H9 (cell line): Measurements from ENCODE around the gene GRIPAP1. TPM values are rescaled to one million over a fixed set of nuclear protein-coding genes. Genes with fewer than 3 reads are reported as not detected.

Experiments
- DNase-seq: peaks from one replicate; pipeline ENCODE4 v3.0.0-alpha.2; 2017
- H2AFZ ChIP-seq: one replicate; pipeline ENCODE4 v1.6.1; 2013; ENCODE audit warnings: mild to moderate bottlenecking, low read length, control low read depth, moderate library complexity
- H2AK5ac ChIP-seq: 2 replicates; pipeline ENCODE4 v1.6.1; 2013; ENCODE audit warnings: low read length, control low read depth, mixed read lengths; ENCODE audit not compliant: insufficient read length
- H2BK120ac ChIP-seq: one replicate; pipeline ENCODE4 v1.6.1; 2013; ENCODE audit warnings: low read depth, mild to moderate bottlenecking, low read length, control low read depth, inconsistent platforms; ENCODE audit not compliant: poor library complexity, severe bottlenecking
- H2BK12ac ChIP-seq: 2 replicates; pipeline ENCODE4 v1.6.1; 2013; ENCODE audit warnings: low read length, control low read depth, mixed read lengths, low read depth; ENCODE audit not compliant: insufficient read length
- H2BK15ac ChIP-seq: 2 replicates; pipeline ENCODE4 v1.6.1; 2013; ENCODE audit warnings: low read depth, low read length, control low read depth
- H2BK20ac ChIP-seq: one replicate; pipeline ENCODE4 v1.6.1; 2013; ENCODE audit warnings: low read depth, mild to moderate bottlenecking, low read length, control low read depth, inconsistent platforms; ENCODE audit not compliant: poor library complexity, severe bottlenecking
- H2BK5ac ChIP-seq: 2 replicates; pipeline ENCODE4 v1.6.1; 2013; ENCODE audit warnings: low read length, control low read depth, mixed read lengths; ENCODE audit not compliant: insufficient read length
- H3K14ac ChIP-seq: 2 replicates; pipeline ENCODE4 v1.6.1; 2013; ENCODE audit warnings: low read length, control low read depth; ENCODE audit not compliant: insufficient read depth
- H3K18ac ChIP-seq: 2 replicates; pipeline ENCODE4 v1.6.1; 2013; ENCODE audit warnings: low read depth, mild to moderate bottlenecking, mixed read lengths, low read length, control low read depth; ENCODE audit not compliant: insufficient read length
- H3K23ac ChIP-seq: 2 replicates; pipeline ENCODE4 v1.6.1; 2013; ENCODE audit warnings: low read length, control low read depth, mixed read lengths, low read depth; ENCODE audit not compliant: insufficient read length
- H3K23me2 ChIP-seq: 2 replicates; pipeline ENCODE4 v1.6.1; 2013; ENCODE audit warnings: low read depth, mild to moderate bottlenecking, mixed read lengths, low read length, control low read depth; ENCODE audit not compliant: insufficient read length, poor library complexity, severe bottlenecking
- H3K27ac ChIP-seq: 2 replicates; pipeline ENCODE4 v1.5.1; 2013; ENCODE audit warnings: low read length, control low read depth, mixed read lengths, low read depth; ENCODE audit not compliant: insufficient read length
- H3K27me3 ChIP-seq: 2 replicates; pipeline ENCODE4 v1.6.1; 2013; ENCODE audit warnings: low read length, control low read depth, inconsistent platforms; ENCODE audit not compliant: insufficient read depth
- H3K4ac ChIP-seq: 2 replicates; pipeline ENCODE4 v1.6.1; 2013; ENCODE audit warnings: low read depth, mild to moderate bottlenecking, control low read depth, inconsistent platforms, low read length, moderate library complexity
- H3K4me1 ChIP-seq: 2 replicates; pipeline ENCODE4 v1.6.1; 2013; ENCODE audit warnings: low read length, control low read depth, inconsistent platforms; ENCODE audit not compliant: insufficient read depth
- H3K4me2 ChIP-seq: 2 replicates; pipeline ENCODE4 v1.6.1; 2013; ENCODE audit warnings: low read length, control low read depth, mixed read lengths; ENCODE audit not compliant: insufficient read length, insufficient read depth
- H3K56ac ChIP-seq: 2 replicates; pipeline ENCODE4 v1.6.1; 2013; ENCODE audit warnings: low read depth, mild to moderate bottlenecking, mixed read lengths, low read length, control low read depth; ENCODE audit not compliant: insufficient read length
- H3K79me1 ChIP-seq: 2 replicates; pipeline ENCODE4 v1.6.1; 2013; ENCODE audit warnings: low read depth, mild to moderate bottlenecking, moderate library complexity, low read length, control low read depth, inconsistent platforms; ENCODE audit not compliant: insufficient read depth, poor library complexity, severe bottlenecking
- H3K79me2 ChIP-seq: 2 replicates; pipeline ENCODE4 v1.6.1; 2013; ENCODE audit warnings: low read length, control low read depth, inconsistent platforms; ENCODE audit not compliant: insufficient read depth
- H3K9ac ChIP-seq: 2 replicates; pipeline ENCODE4 v1.6.1; 2013; ENCODE audit warnings: low read length, control low read depth, mixed read lengths; ENCODE audit not compliant: insufficient read length; ENCODE audit errors: extremely low read depth
- H3K9me3 ChIP-seq: one replicate; pipeline ENCODE4 v1.6.1; 2013; ENCODE audit warnings: low read depth, low read length, inconsistent platforms; ENCODE audit not compliant: control insufficient read depth
- H3T11ph ChIP-seq: one replicate; pipeline ENCODE4 v1.6.1; 2013; ENCODE audit warnings: mild to moderate bottlenecking, low read length, control low read depth, inconsistent platforms
- H4K20me1 ChIP-seq: one replicate; pipeline ENCODE4 v1.6.1; 2013; ENCODE audit not compliant: control insufficient read depth, insufficient read length, insufficient read depth
- H4K5ac ChIP-seq: 2 replicates; pipeline ENCODE4 v1.6.1; 2013; ENCODE audit warnings: low read depth, mild to moderate bottlenecking, mixed read lengths, low read length, control low read depth; ENCODE audit not compliant: insufficient read length
- H4K8ac ChIP-seq: replicated peaks from 2 replicates; pipeline ENCODE4 v1.6.1; 2013; ENCODE audit warnings: low read length, control low read depth, mixed read lengths, low read depth; ENCODE audit not compliant: insufficient read length
- H4K91ac ChIP-seq: 2 replicates; pipeline ENCODE4 v1.6.1; 2013; ENCODE audit warnings: low read depth, mild to moderate bottlenecking, moderate library complexity, mixed read lengths, low read length, control low read depth; ENCODE audit not compliant: insufficient read length
- H3K27ac Mint-ChIP-seq, 3 experiments: 2 replicates in 2 of 3; 3 replicates in 1 of 3; pipeline ENCODE4 v1.8.0; 2020 to 2021; ENCODE audit warnings: mixed read lengths in 3 of 3, mild to moderate bottlenecking in 1 of 3, moderate library complexity in 1 of 3
- H3K27me3 Mint-ChIP-seq: 2 replicates; pipeline ENCODE4 v1.8.0; 2021; ENCODE audit warnings: low read depth, mild to moderate bottlenecking, moderate library complexity, mixed read lengths
- H3K36me3 Mint-ChIP-seq, 3 experiments: 2 replicates in 2 of 3; 3 replicates in 1 of 3; pipeline ENCODE4 v1.8.0; 2020 to 2021; ENCODE audit warnings: low read depth in 3 of 3, mixed read lengths in 3 of 3; ENCODE audit not compliant: insufficient read depth in 1 of 3
- H3K4me1 Mint-ChIP-seq, 2 experiments: 2 replicates each; pipeline ENCODE4 v1.8.0; 2020; ENCODE audit warnings: mixed read lengths in 2 of 2
- H3K4me3 Mint-ChIP-seq, 2 experiments: 2 replicates in 1 of 2; 3 replicates in 1 of 2; pipeline ENCODE4 v1.8.0; 2020 to 2021; ENCODE audit warnings: mild to moderate bottlenecking in 2 of 2, mixed read lengths in 2 of 2, moderate library complexity in 1 of 2
- H3K9me3 Mint-ChIP-seq, 2 experiments: 2 replicates in 1 of 2; 3 replicates in 1 of 2; pipeline ENCODE4 v1.8.0; 2020; ENCODE audit warnings: mild to moderate bottlenecking in 2 of 2, mixed read lengths in 2 of 2, moderate library complexity in 1 of 2
- CTCF ChIP-seq: fragments of 200-600 bp; sonication (generic); conservative IDR thresholded peaks from 3 replicates; pipeline ENCODE4 v1.8.0; 2021; ENCODE audit warnings: antibody characterized with exemption, mild to moderate bottlenecking
- WGBS: extraction: QIAGEN DNeasy Blood & Tissue Kit; methylation state at CpG from one replicate; pipeline ENCODE4 v1.1.7; 2013; ENCODE audit warnings: missing lambda C conversion rate, low lambda C conversion rate, mixed read lengths; ENCODE audit not compliant: insufficient read length; ENCODE audit errors: extremely low coverage; 5-methylcytosine and 5-hydroxymethylcytosine counted together
- total RNA-seq: library from RNA; stranded (reverse); gene quantifications from 2 replicates; pipeline ENCODE4 v1.2.1, GENCODE V29; 2021

The GRIPAP1 gene
- total RNA-seq, 1 experiment from 2014 or later: 71.8 TPM

GRCh38 chrX:48974574-48974973, 27.5 kb downstream of the GRIPAP1 start:
- Histone ChIP-seq H2AK5ac (no peak overlapping the region), H2AFZ (no peak overlapping the region), H3K9me3 (no peaks in the 10 kb centered on the region), H2BK5ac (no peak overlapping the region), H3K56ac (no peak overlapping the region), H4K20me1 (no peaks in the 10 kb centered on the region), H3T11ph (no peak overlapping the region), H3K27ac (no peak overlapping the region), H3K18ac (no peak overlapping the region), H3K79me2 (no peaks in the 10 kb centered on the region), H3K4me1 (no peaks in the 10 kb centered on the region), H3K79me1 (no peaks in the 10 kb centered on the region), H3K9ac (no peak overlapping the region), H3K4ac (no peak overlapping the region), H4K8ac (no peak overlapping the region), H4K91ac (no peak overlapping the region), H2BK12ac (no peak overlapping the region), H3K4me2 (no peak overlapping the region), H3K14ac (no peak overlapping the region), H2BK120ac (no peak overlapping the region), H4K5ac (no peak overlapping the region), H3K27me3 (no peaks in the 10 kb centered on the region), H3K23me2 (peaks cover 10% of the 10 kb centered on the region), H2BK20ac (no peak overlapping the region), H3K23ac (no peak overlapping the region), H2BK15ac (no peak overlapping the region)
- Mint-ChIP-seq H3K27me3 (peaks cover 2% of the 10 kb centered on the region), H3K36me3 (peaks cover 24 to 48% (median 37%) of the 10 kb centered on the region in 3 experiments), H3K27ac (no peak overlapping the region), H3K4me3 (no peak overlapping the region; a peak in 1 of 5 replicates), H3K9me3 (peaks cover 69 to 80% of the 10 kb centered on the region in 2 experiments), H3K4me1 (peaks cover 8 to 9% of the 10 kb centered on the region in 2 experiments; a peak in 3 of 4 replicates)
- no peak for DNase-seq
- WGBS: 40% methylated on average over 1 of the region's 2 CpGs
- no peak for TF ChIP-seq CTCF
